HEK293 (cell line): Measurements from ENCODE around the gene ITSN2.

Experiments used
- ZNF146 ChIP-seq: fragments of 450-650 bp; formaldehyde crosslinking; IDR thresholded peaks from 2 replicates; pipeline ENCODE4 v1.5.1; 2016; ENCODE audit warnings: missing biosample characterization, missing genetic modification characterization
- ZNF394 ChIP-seq: fragments of 450-650 bp; formaldehyde crosslinking; IDR thresholded peaks from 2 replicates; pipeline ENCODE4 v1.5.1; 2016; ENCODE audit warnings: missing biosample characterization, missing genetic modification characterization, mild to moderate bottlenecking, moderate library complexity, borderline replicate concordance
- TF ChIP-seq, protein P1 (sequence below): fragments of 450-650 bp; formaldehyde crosslinking; IDR thresholded peaks from 2 replicates; pipeline ENCODE4 v1.5.1; 2016; ENCODE audit warnings: missing biosample characterization, missing genetic modification characterization

DNA sequence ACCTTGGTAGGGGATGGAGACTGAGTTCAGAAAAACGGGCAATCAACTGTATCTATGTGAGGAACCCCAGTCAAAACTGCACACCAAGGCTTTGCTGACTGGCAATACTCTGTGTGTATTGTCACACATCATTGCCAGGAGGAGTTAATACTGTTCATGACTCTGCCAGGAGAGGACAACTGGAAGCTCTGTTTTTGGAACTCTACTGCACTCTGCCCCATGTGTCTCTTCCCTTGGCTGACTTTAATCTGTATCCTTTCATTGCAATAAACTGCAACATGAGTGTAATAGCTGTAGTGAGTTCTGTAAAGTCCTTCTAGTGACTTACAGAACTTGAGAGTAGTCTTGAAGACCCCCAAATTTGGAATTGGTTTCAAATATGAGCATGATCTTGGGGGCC, 113.2 kb downstream of the ITSN2 start:
- TF ChIP-seq ZNF394 (tag by site-specific recombination) (no peak), ZNF146 (tag by site-specific recombination) (no peak)
- TF ChIP-seq, protein P1, sequence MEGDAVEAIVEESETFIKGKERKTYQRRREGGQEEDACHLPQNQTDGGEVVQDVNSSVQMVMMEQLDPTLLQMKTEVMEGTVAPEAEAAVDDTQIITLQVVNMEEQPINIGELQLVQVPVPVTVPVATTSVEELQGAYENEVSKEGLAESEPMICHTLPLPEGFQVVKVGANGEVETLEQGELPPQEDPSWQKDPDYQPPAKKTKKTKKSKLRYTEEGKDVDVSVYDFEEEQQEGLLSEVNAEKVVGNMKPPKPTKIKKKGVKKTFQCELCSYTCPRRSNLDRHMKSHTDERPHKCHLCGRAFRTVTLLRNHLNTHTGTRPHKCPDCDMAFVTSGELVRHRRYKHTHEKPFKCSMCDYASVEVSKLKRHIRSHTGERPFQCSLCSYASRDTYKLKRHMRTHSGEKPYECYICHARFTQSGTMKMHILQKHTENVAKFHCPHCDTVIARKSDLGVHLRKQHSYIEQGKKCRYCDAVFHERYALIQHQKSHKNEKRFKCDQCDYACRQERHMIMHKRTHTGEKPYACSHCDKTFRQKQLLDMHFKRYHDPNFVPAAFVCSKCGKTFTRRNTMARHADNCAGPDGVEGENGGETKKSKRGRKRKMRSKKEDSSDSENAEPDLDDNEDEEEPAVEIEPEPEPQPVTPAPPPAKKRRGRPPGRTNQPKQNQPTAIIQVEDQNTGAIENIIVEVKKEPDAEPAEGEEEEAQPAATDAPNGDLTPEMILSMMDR (tag by site-specific recombination), result no peak
